Gastroesophageal sphincter (tissue), 4 donors: ENCODE measurements around the gene KCTD1. TPM values are rescaled to one million over a fixed set of nuclear protein-coding genes. Genes with fewer than 3 reads are reported as not detected.
A peak's percentile ranks its signal among the peaks of the same experiment; 100 is the strongest.

Experiments
- ATAC-seq: fragments of 150-250 bp; one replicate; pipeline ENCODE4 v1.9.1; 2016; ENCODE audit warnings: mild to moderate bottlenecking, moderate library complexity
- H3K27ac ChIP-seq, 4 donors: fragments of 200-600 bp; sonication (generic) in 3 of 4; 1 replicate in 3 of 4; 2 replicates in 1 of 4; pipeline ENCODE4 v1.5.1; 2016 to 2019
- H3K27me3 ChIP-seq: fragments of 200-600 bp; sonication (generic); one replicate; pipeline ENCODE4 v1.5.1; 2019
- H3K36me3 ChIP-seq, 2 donors: fragments of 200-600 bp; sonication (generic); one replicate each; pipeline ENCODE4 v1.5.1; 2019; ENCODE audit warnings: control low read depth in 1 of 2
- H3K4me1 ChIP-seq, 3 donors: fragments of 200-600 bp; sonication (generic); 1 replicate in 2 of 3; 2 replicates in 1 of 3; pipeline ENCODE4 v1.5.1; 2016 to 2019; ENCODE audit warnings: control low read depth in 2 of 3
- H3K4me3 ChIP-seq, 2 donors: fragments of 200-600 bp; sonication (generic); one replicate each; pipeline ENCODE4 v1.5.1; 2019; ENCODE audit warnings: mild to moderate bottlenecking in 1 of 2, moderate library complexity in 1 of 2
- H3K9me3 ChIP-seq, 3 donors: fragments of 200-600 bp; sonication (generic); one replicate each; pipeline ENCODE4 v1.5.1; 2017 to 2019; ENCODE audit warnings: control low read depth in 2 of 3
- CTCF ChIP-seq, 4 experiments: fragments of 200-600 bp in 2 of 4; fragments of 450-650 bp in 2 of 4; sonication (generic) in 1 of 4; IDR thresholded peaks; one replicate each; pipeline ENCODE4 v1.5.1; 2017 to 2019; ENCODE audit warnings: antibody characterized with exemption in 4 of 4, mild to moderate bottlenecking in 2 of 4, moderate library complexity in 2 of 4
- EP300 ChIP-seq: sonication (generic); formaldehyde crosslinking; IDR thresholded peaks from one replicate; pipeline ENCODE4 v1.6.1; 2017; ENCODE audit warnings: antibody characterized with exemption, mild to moderate bottlenecking
- POLR2A ChIP-seq, 2 donors: fragments of 450-650 bp; IDR thresholded peaks; one replicate each; pipeline ENCODE4 v1.6.1; 2017; ENCODE audit warnings: antibody characterized with exemption in 2 of 2, mild to moderate bottlenecking in 2 of 2, moderate library complexity in 1 of 2
- POLR2AphosphoS5 ChIP-seq: sonication (generic); formaldehyde crosslinking; IDR thresholded peaks from one replicate; pipeline ENCODE4 v1.6.1; 2017; ENCODE audit warnings: antibody characterized with exemption
- WGBS, 2 donors: methylation state at CpG; one replicate each; pipeline ENCODE4 v1.1.5; 2018; ENCODE audit warnings: low coverage in 1 of 2; 5-methylcytosine and 5-hydroxymethylcytosine counted together
- total RNA-seq, 4 donors: library from RNA; depleted of rRNA; stranded (reverse); fragments of >200 nt; gene quantifications; one replicate each; pipeline ENCODE4 v1.1.0, GENCODE V29; 2016

Gene KCTD1
- total RNA-seq, 4 donors from 2014 or later: 13.6 to 17.1 (median 16.6) TPM

- Histone ChIP-seq H3K4me3 (no peak overlapping the region), H3K27me3 (no peaks in the 10 kb centered on the region), H3K27ac (no peak overlapping the region), H3K9me3 (no peaks in the 10 kb centered on the region), H3K4me1 (no peaks in the 10 kb centered on the region), H3K36me3 (peaks cover 0 to 50% of the 10 kb centered on the region in 2 donors)
- 69 to 76% methylated on average over 3 to 4 of the region's 4 CpGs for WGBS, 2 donors
- TF ChIP-seq POLR2A (IDR thresholded peaks at IDR 0.05): no peak
- no peak for TF ChIP-seq EP300
- TF ChIP-seq POLR2AphosphoS5: no peak
- no peak for TF ChIP-seq CTCF (IDR thresholded peaks at IDR 0.05)
- no peak for ATAC-seq
Observed at GRCh38 chr18:26473672-26474071, 74.7 kb downstream of the KCTD1 start.

GRCh38 chr18:26471826-26472225 lies 76.5 kb downstream of the KCTD1 start:
- Histone ChIP-seq H3K4me1 (no peaks in the 10 kb centered on the region), H3K27me3 (no peaks in the 10 kb centered on the region), H3K9me3 (no peaks in the 10 kb centered on the region), H3K4me3 (no peak overlapping the region), H3K27ac (no peak overlapping the region), H3K36me3 (peaks cover 0 to 64% of the 10 kb centered on the region in 2 donors)
- TF ChIP-seq POLR2AphosphoS5: no peak
- no peak for TF ChIP-seq POLR2A (IDR thresholded peaks at IDR 0.05)
- no peak for ATAC-seq
- WGBS, 2 donors: 90 to 100% methylated on average over 2 to 9 of the region's 9 CpGs

- H3K27ac ChIP-seq: no peak overlapping the region
- no peaks in the 10 kb centered on the region for H3K9me3 ChIP-seq
- peaks cover 0 to 57% of the 10 kb centered on the region in 2 donors for H3K36me3 ChIP-seq
- no peaks in the 10 kb centered on the region for H3K27me3 ChIP-seq
- no peak for ATAC-seq
- WGBS, 2 donors: 68 to 79% methylated on average over 9 of the region's 9 CpGs
- H3K4me1 ChIP-seq: no peaks in the 10 kb centered on the region
- TF ChIP-seq CTCF (IDR thresholded peaks at IDR 0.05): no peak
- no peak for TF ChIP-seq EP300
- TF ChIP-seq POLR2AphosphoS5: no peak
- TF ChIP-seq POLR2A (IDR thresholded peaks at IDR 0.05): no peak
- H3K4me3 ChIP-seq: no peak overlapping the region
Observed at GRCh38 chr18:26471027-26471426, 77.3 kb downstream of the KCTD1 start.

GRCh38 chr18:26470011-26470637 lies 78.2 kb downstream of the KCTD1 start:
- ATAC-seq: no peak
- Histone ChIP-seq H3K36me3 (peaks cover 0 to 48% of the 10 kb centered on the region in 2 donors), H3K4me3 (no peak overlapping the region), H3K9me3 (no peaks in the 10 kb centered on the region), H3K4me1 (no peaks in the 10 kb centered on the region), H3K27ac (no peak overlapping the region), H3K27me3 (no peaks in the 10 kb centered on the region)
- 68% methylated on average over 3 of the region's 10 CpGs; no CpG with 5 or more reads in 1 of the 2 donors for WGBS, 2 donors
- TF ChIP-seq POLR2AphosphoS5 (no peak), POLR2A (IDR thresholded peaks at IDR 0.05) (no peak), CTCF (IDR thresholded peaks at IDR 0.05) (no peak), EP300 (no peak)

- H3K4me1 ChIP-seq: no peaks in the 10 kb centered on the region
- 72 to 85% methylated on average over 4 of the region's 4 CpGs for WGBS, 2 donors
- no peak overlapping the region for H3K4me3 ChIP-seq
- no peaks in the 10 kb centered on the region for H3K27me3 ChIP-seq
- no peaks in the 10 kb centered on the region for H3K9me3 ChIP-seq
- TF ChIP-seq CTCF (IDR thresholded peaks at IDR 0.05) (peak in 2 of 4 experiments; percentile 26 to 40), POLR2AphosphoS5 (no peak), EP300 (no peak)
- no peak for ATAC-seq
- no peak overlapping the region for H3K27ac ChIP-seq
- peaks cover 0 to 40% of the 10 kb centered on the region in 2 donors for H3K36me3 ChIP-seq
Observed at GRCh38 chr18:26468931-26469340, 79.4 kb downstream of the KCTD1 start.
